ENCODE data around the gene COL4A2. TPM values are rescaled to one million over a fixed set of nuclear protein-coding genes. Genes with fewer than 3 reads are reported as not detected.
"Not testable (repeated sequence)": the region's sequence is repeated elsewhere in the genome, so short reads cannot be mapped to it uniquely, and the experiment has no call there.

Gene COL4A2
- total RNA-seq, 1 donor: 0.21 TPM

DNA sequence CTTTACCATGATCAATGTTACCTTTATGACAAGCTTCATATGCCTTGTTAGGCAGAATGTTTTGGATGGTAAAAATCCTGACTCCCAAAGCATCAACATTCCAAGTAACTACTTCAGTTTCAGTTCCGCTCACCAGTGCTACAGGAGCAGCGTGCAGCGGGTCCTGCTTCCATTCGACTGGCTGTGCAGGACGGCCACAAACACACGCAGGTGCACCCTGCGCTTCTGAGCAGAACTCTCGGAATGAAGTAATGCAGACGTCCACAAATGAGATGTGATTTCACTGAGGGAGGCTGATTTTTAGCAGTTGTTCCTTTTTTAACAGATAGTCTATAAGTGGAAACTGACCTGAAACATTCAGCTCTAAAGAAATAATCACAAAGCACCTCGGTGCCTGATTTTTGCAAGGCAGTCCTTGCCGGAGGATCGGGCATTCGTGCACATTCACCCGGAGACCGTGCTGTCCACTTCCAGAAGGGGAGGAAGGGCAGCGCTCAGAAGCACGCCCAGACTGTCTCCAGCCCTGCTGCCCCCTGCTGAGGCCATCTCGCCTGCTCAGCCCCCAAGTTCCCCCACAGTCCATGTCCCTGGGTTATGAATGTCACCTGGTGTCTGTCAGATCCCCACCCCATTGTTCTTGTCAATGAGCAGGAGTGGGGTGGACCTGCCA, 168.6 kb downstream of the COL4A2 start:
- H3K9me3 ChIP-seq (ENCODE audit: low read depth, low read length): no peaks in the 10 kb centered on the region
- no peak overlapping the region for H3K4me3 ChIP-seq (ENCODE audit: low read length)
- no peaks in the 10 kb centered on the region for H3K27me3 ChIP-seq (ENCODE audit: insufficient read depth, low read length)
- peaks cover 17% of the 10 kb centered on the region for H3K4me1 ChIP-seq (ENCODE audit: insufficient read depth, low read length)

GRCh38 chr13:110476220-110476617, 169.1 kb downstream of the COL4A2 start:
- H3K27me3 ChIP-seq (ENCODE audit: insufficient read depth, low read length): no peaks in the 10 kb centered on the region
- H3K4me3 ChIP-seq (ENCODE audit: low read length): no peak overlapping the region
- H3K4me1 ChIP-seq (ENCODE audit: insufficient read depth, low read length): peaks cover 12% of the 10 kb centered on the region
- H3K9me3 ChIP-seq (ENCODE audit: low read depth, low read length): no peaks in the 10 kb centered on the region

DNA sequence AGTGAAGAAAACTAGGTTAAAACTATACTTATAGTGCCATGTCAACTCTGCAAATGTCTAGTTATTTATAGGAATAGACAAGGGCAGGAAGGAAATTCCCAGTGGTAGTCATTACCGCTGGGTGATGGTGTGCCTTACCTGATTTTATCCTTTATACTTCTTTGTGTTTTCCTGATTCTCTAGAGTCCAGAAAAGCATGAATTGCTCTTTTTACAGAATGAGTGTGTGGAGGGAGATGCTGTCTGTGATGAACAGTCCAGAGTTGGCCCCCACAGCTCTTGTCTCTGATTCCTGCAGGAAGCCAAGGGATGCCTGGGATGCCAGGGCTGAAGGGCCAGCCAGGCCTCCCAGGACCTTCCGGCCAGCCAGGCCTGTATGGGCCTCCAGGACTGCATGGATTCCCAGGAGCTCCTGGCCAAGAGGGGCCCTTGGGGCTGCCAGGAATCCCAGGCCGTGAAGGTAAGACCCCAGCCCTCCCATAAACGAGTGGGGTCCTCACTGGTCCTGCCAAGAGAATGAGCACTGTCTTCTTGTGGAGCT, 170.7 kb downstream of the COL4A2 start:
- no peaks in the 10 kb centered on the region for H3K9me3 ChIP-seq (ENCODE audit: low read depth, low read length)

DNA sequence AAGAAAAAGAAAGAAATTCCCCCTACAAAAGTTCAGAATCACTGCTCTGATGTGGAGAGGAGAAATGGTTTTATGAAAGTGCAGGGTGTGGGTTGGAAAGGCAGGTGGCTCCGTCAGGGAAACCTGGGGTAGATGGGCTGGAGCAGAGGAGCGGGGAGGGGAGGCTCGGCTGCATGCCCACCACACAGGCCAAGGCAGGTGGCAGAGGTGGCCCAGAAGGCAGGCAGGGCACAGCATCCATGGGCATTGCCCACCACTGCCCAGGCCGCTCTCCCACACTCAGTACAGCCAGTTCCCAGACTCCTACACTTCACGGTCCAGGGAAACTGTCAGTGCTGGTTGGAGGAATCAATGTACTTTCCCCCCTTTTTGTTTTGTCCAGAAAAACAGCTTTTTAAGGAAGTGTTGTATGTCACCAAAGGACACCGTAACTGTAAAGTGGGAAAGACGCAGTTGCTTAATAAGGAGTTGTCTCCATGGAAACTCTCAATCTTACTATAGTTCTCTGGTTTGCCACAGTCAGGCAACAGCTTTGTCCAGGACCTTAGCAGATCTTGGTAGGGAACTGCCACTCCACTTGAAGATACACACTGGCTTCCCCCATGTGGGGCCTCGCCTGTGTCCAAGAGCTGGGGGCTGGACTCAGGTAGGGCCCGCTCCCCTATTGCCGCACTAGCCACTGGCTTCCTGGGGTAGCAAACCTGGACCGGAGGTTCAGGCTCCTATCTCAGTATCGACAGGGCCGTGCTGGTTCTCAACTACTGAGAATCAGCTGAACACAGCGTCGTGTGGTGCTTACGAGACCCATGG, 171.5 kb downstream of the COL4A2 start:
- no peaks in the 10 kb centered on the region for H3K27me3 ChIP-seq (ENCODE audit: insufficient read depth, low read length)
- no peak overlapping the region for H3K4me3 ChIP-seq (ENCODE audit: low read length)
- H3K4me1 ChIP-seq (ENCODE audit: insufficient read depth, low read length): no peaks in the 10 kb centered on the region
- no peaks in the 10 kb centered on the region for H3K9me3 ChIP-seq (ENCODE audit: low read depth, low read length)

More for the DNA sequence above, 170.7 kb downstream of the COL4A2 start:
- Histone ChIP-seq H3K4me3 (ENCODE audit: low read length) (no peak overlapping the region), H3K4me1 (ENCODE audit: insufficient read depth, low read length) (no peaks in the 10 kb centered on the region), H3K27me3 (ENCODE audit: insufficient read depth, low read length) (no peaks in the 10 kb centered on the region)

- Histone ChIP-seq H3K4me3 (ENCODE audit: low read length) (no peak overlapping the region), H3K9me3 (ENCODE audit: low read depth, low read length) (no peaks in the 10 kb centered on the region), H3K4me1 (ENCODE audit: insufficient read depth, low read length) (no peaks in the 10 kb centered on the region), H3K27me3 (ENCODE audit: insufficient read depth, low read length) (no peaks in the 10 kb centered on the region)
Measured at GRCh38 chr13:110479215-110479545, 172.1 kb downstream of the COL4A2 start.

DNA sequence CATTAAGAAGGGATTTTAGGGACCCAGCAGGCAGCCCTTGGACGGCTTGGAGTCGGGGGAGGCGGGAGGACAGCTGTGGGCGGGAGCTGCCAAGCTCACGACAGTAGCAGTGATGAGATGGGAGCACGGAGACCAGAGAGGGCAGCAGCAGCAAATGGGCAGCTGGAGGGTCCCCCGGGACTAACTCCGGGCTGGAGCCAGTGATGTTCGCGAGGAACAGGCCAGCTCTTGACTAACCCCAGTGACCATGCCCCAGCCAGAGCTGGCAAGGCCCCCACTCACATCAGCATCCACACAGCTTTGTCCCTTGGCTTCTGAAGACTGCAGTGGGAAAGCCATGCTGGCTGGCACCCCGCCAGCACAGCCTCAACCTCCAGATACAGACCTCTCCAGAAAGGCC, 172.6 kb downstream of the COL4A2 start:
- no peaks in the 10 kb centered on the region for H3K9me3 ChIP-seq (ENCODE audit: low read depth, low read length)
- H3K4me1 ChIP-seq (ENCODE audit: insufficient read depth, low read length): no peaks in the 10 kb centered on the region
- H3K27me3 ChIP-seq (ENCODE audit: insufficient read depth, low read length): no peaks in the 10 kb centered on the region
- no peak overlapping the region for H3K4me3 ChIP-seq (ENCODE audit: low read length)

- Histone ChIP-seq H3K4me3 (ENCODE audit: low read length) (no peak overlapping the region), H3K27me3 (ENCODE audit: insufficient read depth, low read length) (no peaks in the 10 kb centered on the region), H3K4me1 (ENCODE audit: insufficient read depth, low read length) (no peaks in the 10 kb centered on the region), H3K9me3 (ENCODE audit: low read depth, low read length) (no peaks in the 10 kb centered on the region)
Measured at GRCh38 chr13:110480161-110480560, 173.1 kb downstream of the COL4A2 start.

GRCh38 chr13:110483386-110483968, 176.4 kb downstream of the COL4A2 start:
- H3K27me3 ChIP-seq (ENCODE audit: insufficient read depth, low read length): no peaks in the 10 kb centered on the region
- H3K4me3 ChIP-seq (ENCODE audit: low read length): no peak overlapping the region
- H3K9me3 ChIP-seq (ENCODE audit: low read depth, low read length): no peaks in the 10 kb centered on the region
- H3K4me1 ChIP-seq (ENCODE audit: insufficient read depth, low read length): no peaks in the 10 kb centered on the region

DNA sequence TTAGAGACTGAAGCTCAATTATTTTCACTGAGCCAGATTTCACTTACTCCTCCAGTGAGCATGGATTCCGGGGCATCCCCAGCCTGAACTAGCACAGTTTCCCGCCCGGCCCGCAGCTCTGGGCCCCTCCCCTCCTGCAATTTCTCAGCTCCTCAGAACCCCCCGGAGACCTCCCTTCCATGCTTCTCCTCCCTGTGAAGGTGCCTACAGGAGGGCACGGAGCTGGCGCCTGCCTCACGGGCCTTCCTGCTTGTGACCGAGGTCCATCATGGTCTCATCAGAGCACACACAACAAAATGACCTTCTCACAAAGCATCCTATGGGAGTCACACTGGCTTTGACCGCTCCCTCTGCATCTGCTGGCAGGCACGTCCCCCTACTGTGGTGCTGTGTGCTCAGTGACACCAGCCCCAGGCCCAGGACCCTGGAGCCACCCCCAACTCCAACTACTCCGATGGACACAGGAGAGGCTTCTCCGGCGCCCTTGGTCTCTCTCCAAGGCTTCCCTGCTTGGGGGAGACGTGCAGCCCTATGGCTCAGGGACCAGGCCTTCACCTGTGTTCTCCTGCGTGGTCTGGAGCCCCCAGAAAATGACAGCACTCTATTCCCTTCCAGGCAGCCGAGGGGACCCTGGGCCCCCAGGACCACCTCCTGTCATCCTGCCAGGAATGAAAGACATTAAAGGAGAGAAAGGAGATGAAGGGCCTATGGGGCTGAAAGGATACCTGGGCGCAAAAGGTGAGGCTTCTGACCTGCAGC, 177.4 kb downstream of the COL4A2 start:
- no peak overlapping the region for H3K4me3 ChIP-seq (ENCODE audit: low read length)
- H3K9me3 ChIP-seq (ENCODE audit: low read depth, low read length): no peaks in the 10 kb centered on the region
- no peaks in the 10 kb centered on the region for H3K4me1 ChIP-seq (ENCODE audit: insufficient read depth, low read length)
- no peaks in the 10 kb centered on the region for H3K27me3 ChIP-seq (ENCODE audit: insufficient read depth, low read length)

DNA sequence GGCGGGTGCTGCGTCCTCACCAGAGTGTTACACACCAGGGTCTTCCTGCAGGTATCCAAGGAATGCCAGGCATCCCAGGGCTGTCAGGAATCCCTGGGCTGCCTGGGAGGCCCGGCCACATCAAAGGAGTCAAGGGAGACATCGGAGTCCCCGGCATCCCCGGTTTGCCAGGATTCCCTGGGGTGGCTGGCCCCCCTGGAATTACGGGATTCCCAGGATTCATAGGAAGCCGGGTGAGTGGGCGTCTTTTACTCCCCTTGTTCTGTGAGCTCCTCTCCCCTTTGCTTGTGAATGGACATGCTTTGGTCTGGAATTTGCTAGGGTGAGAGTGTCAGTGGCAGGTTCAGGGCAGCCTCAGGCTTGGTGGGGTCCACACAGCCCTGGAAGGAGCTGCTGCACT, 178.5 kb downstream of the COL4A2 start:
- H3K4me3 ChIP-seq (ENCODE audit: low read length): no peak overlapping the region
- no peaks in the 10 kb centered on the region for H3K9me3 ChIP-seq (ENCODE audit: low read depth, low read length)
- no peaks in the 10 kb centered on the region for H3K27me3 ChIP-seq (ENCODE audit: insufficient read depth, low read length)
- H3K4me1 ChIP-seq (ENCODE audit: insufficient read depth, low read length): no peaks in the 10 kb centered on the region

DNA sequence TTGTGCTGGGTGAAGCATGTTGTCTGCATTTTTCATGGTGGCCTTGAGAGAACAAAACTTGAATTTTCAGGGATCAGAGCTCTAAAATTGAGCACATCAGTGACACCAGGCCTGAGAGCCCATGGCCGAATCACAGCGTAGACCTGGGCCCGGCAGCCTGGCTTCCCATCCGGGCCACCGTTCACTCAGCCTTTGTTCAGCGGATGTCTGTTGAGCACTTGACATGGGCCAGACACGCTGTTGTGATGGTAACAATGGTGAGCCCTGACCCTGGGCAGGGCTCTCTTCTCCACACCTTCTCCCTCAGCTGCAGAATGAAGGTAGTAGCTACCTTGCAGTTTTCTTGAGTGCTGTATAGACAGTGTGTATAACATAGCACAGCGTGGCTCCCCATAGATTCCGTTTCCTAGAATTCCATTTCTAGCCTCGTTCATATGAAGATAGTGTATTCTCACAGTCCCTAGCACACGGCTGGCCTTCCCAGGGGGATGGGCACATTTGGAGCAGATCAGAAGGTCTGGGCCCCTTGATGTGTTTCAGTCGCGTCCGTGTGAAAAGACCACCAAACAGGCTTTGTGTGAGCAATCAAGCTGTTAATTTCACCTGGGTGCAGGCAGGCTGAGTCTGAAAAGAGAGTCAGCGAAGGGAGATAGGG, 179.1 kb downstream of the COL4A2 start:
- Histone ChIP-seq H3K4me3 (ENCODE audit: low read length) (no peak overlapping the region), H3K4me1 (ENCODE audit: insufficient read depth, low read length) (no peaks in the 10 kb centered on the region), H3K9me3 (ENCODE audit: low read depth, low read length) (no peaks in the 10 kb centered on the region), H3K27me3 (ENCODE audit: insufficient read depth, low read length) (no peaks in the 10 kb centered on the region)

GRCh38 chr13:110486880-110487279, 179.8 kb downstream of the COL4A2 start:
- not testable (repeated sequence) for H3K9me3 ChIP-seq (ENCODE audit: low read depth, low read length); H3K4me3 ChIP-seq (ENCODE audit: low read length); H3K27me3 ChIP-seq (ENCODE audit: insufficient read depth, low read length); H3K4me1 ChIP-seq (ENCODE audit: insufficient read depth, low read length)

GRCh38 chr13:110490009-110490770, 183.1 kb downstream of the COL4A2 start:
- H3K4me3 ChIP-seq (ENCODE audit: low read length): no peak overlapping the region
- no peaks in the 10 kb centered on the region for H3K27me3 ChIP-seq (ENCODE audit: insufficient read depth, low read length)

More at GRCh38 chr13:110490009-110490770, 183.1 kb downstream of the COL4A2 start:
- H3K4me1 ChIP-seq (ENCODE audit: insufficient read depth, low read length): no peaks in the 10 kb centered on the region
- no peaks in the 10 kb centered on the region for H3K9me3 ChIP-seq (ENCODE audit: low read depth, low read length)
